ENCODE results near the gene NSRP1.

Gene NSRP1

DNA sequence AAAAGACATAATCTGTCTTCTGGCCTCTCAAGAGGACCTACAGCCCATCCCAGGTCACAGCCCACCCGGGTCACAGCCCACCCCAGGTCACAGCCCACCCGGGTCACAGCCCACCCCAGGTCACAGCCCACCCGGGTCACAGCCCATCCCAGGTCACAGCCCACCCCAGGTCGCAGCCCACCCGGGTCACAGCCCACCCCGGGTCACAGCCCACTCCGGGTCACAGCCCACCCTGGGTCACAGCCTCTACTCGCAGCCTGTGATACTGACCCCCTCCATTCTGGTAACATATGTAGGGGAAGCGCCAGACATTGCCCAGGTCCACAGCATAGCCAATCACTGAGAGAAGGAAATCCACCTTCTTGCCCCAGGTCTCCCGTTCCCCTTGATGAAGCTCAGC is 104.7 kb downstream of the NSRP1 start:
- H3K4me3 ChIP-seq (ENCODE audit: low read depth, low read length), result no peak overlapping the region
- no peak for DNase-seq (ENCODE audit: low read depth)
- TF ChIP-seq POLR2A (IDR thresholded peaks at IDR 0.05; ENCODE audit: extremely low read depth, insufficient read length), result no peak
- TF ChIP-seq MYC (IDR thresholded peaks at IDR 0.05; ENCODE audit: low read depth, low read length), result no peak
- TF ChIP-seq, protein P1, sequence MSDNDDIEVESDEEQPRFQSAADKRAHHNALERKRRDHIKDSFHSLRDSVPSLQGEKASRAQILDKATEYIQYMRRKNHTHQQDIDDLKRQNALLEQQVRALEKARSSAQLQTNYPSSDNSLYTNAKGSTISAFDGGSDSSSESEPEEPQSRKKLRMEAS (IDR thresholded peaks at IDR 0.05; ENCODE audit: low read depth, low read length), result no peak
- TF ChIP-seq, protein P2, sequence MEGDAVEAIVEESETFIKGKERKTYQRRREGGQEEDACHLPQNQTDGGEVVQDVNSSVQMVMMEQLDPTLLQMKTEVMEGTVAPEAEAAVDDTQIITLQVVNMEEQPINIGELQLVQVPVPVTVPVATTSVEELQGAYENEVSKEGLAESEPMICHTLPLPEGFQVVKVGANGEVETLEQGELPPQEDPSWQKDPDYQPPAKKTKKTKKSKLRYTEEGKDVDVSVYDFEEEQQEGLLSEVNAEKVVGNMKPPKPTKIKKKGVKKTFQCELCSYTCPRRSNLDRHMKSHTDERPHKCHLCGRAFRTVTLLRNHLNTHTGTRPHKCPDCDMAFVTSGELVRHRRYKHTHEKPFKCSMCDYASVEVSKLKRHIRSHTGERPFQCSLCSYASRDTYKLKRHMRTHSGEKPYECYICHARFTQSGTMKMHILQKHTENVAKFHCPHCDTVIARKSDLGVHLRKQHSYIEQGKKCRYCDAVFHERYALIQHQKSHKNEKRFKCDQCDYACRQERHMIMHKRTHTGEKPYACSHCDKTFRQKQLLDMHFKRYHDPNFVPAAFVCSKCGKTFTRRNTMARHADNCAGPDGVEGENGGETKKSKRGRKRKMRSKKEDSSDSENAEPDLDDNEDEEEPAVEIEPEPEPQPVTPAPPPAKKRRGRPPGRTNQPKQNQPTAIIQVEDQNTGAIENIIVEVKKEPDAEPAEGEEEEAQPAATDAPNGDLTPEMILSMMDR (IDR thresholded peaks at IDR 0.05; ENCODE audit: low read depth, low read length), result no peak

DNA sequence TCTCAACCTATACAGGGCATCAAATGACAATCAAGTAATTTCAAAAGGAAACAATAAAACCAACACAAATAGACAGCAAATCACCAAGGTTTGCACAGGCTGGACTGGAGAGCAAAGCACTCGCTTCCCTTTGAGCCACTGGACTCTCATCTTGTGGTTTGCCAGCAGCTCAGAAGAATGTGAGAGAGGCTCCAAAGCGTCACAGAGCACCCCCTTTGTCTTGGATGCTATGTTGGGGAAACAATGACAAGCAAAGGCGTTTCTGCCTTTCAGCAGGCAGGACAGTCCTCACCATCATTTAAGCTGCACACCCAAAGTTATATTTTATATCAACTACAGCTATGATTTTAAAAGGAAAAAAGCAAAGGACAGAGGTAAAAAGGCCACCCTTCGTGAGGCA is 105.6 kb downstream of the NSRP1 start:
- no peak for TF ChIP-seq MYC (IDR thresholded peaks at IDR 0.05; ENCODE audit: low read depth, low read length)
- TF ChIP-seq, protein P2 (IDR thresholded peaks at IDR 0.05; ENCODE audit: low read depth, low read length), result no peak
- no peak for TF ChIP-seq POLR2A (IDR thresholded peaks at IDR 0.05; ENCODE audit: extremely low read depth, insufficient read length)
- TF ChIP-seq, protein P1 (IDR thresholded peaks at IDR 0.05; ENCODE audit: low read depth, low read length), result no peak
- no peak overlapping the region for H3K4me3 ChIP-seq (ENCODE audit: low read depth, low read length)
- DNase-seq (ENCODE audit: low read depth), result no peak

DNA sequence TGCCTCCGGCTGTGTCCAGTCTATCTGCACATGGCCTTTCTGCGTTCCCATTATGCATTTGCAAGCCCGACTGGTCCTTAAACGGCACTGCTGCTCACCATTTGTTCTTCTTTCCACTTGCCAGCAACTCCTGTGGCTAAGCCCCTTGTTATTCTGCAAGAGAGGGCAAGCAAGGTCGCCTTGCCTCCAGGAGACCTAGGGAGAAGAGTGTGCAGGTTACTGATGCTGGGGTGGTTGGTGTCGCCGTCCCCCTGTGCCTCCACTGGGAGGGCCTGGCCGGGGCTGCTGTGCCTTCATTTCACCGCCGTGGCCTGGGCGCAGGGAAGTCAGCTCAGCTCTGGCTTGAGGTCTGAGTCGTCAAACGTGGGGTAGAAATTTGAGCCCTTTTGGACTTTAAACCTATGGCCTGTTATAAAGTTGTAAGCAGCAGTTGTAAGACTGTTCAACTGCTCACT is 106.1 kb downstream of the NSRP1 start:
- TF ChIP-seq MYC (IDR thresholded peaks at IDR 0.05; ENCODE audit: low read depth, low read length) (no peak), POLR2A (IDR thresholded peaks at IDR 0.05; ENCODE audit: extremely low read depth, insufficient read length) (no peak)
- TF ChIP-seq, protein P2 (IDR thresholded peaks at IDR 0.05; ENCODE audit: low read depth, low read length), result no peak
- TF ChIP-seq, protein P1 (IDR thresholded peaks at IDR 0.05; ENCODE audit: low read depth, low read length), result no peak
- no peak for DNase-seq (ENCODE audit: low read depth)
- no peak overlapping the region for H3K4me3 ChIP-seq (ENCODE audit: low read depth, low read length)

DNA sequence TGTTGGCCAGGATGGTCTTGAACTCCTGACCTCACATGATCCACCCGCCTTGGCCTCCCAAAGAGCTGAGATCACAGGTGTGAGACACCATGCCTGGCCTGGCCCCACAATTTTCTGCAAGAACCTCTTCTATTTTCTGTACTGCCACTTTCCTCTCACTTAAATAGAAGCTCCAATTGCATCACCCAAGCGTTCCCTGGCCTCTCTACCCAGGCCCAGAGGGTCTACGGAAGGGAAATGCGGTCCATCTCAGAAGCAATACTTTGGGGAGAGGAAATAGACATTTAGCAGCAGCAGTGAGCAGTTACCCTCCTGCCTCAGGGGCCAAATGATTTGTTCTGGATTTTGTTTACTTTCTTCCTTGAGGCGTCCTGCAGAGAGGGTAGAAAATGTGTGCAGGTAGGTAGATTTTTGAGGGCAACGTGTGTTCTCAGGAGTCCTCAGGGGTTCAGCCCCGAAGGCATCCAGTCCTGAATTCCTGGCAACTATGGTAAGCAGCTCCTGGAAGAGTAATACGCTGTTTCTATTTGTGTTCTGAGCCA is 107.9 kb downstream of the NSRP1 start:
- TF ChIP-seq, protein P1 (IDR thresholded peaks at IDR 0.05; ENCODE audit: low read depth, low read length), result no peak
- no peak for TF ChIP-seq MYC (IDR thresholded peaks at IDR 0.05; ENCODE audit: low read depth, low read length)
- TF ChIP-seq, protein P2 (IDR thresholded peaks at IDR 0.05; ENCODE audit: low read depth, low read length), result no peak
- no peak for TF ChIP-seq POLR2A (IDR thresholded peaks at IDR 0.05; ENCODE audit: extremely low read depth, insufficient read length)
- no peak overlapping the region for H3K4me3 ChIP-seq (ENCODE audit: low read depth, low read length)
- no peak for DNase-seq (ENCODE audit: low read depth)

DNA sequence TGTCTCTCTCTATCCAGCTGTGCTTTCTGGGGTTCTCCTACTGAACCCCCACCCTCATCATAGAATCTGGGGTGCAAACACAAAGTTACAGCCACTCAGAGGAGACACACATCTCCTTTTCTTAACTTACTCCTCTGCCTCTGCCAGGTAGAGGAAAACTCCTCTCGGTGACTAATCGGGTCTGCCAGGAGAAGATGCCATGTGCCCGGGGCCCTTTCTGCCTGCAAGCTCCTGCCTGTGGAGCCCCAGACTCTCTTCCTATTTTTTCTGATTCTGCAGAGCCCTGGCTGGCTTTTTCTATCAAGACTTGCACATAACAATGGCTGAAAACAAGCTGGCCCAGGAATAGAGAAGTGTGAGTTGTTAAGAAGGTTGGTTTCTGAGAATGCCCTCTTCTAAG is 108.5 kb downstream of the NSRP1 start:
- TF ChIP-seq, protein P2 (IDR thresholded peaks at IDR 0.05; ENCODE audit: low read depth, low read length), result no peak
- no peak for TF ChIP-seq POLR2A (IDR thresholded peaks at IDR 0.05; ENCODE audit: extremely low read depth, insufficient read length)
- TF ChIP-seq MYC (IDR thresholded peaks at IDR 0.05; ENCODE audit: low read depth, low read length), result no peak
- TF ChIP-seq, protein P1 (IDR thresholded peaks at IDR 0.05; ENCODE audit: low read depth, low read length), result no peak
- DNase-seq (ENCODE audit: low read depth), result no peak
- H3K4me3 ChIP-seq (ENCODE audit: low read depth, low read length), result no peak overlapping the region
